ENCODE data around the gene RPUSD1.
"Not testable (repeated sequence)": the region's sequence is repeated elsewhere in the genome, so short reads cannot be mapped to it uniquely, and the experiment has no call there.

The RPUSD1 gene

GRCh38 chr16:761625-762513 lies 26.3 kb downstream of the RPUSD1 start:
- TF ChIP-seq CTCF (conservative IDR thresholded peaks at IDR 0.05; ENCODE audit: low read depth, low read length): no peak
- H3K4me3 ChIP-seq (ENCODE audit: low read depth, low read length): no peak overlapping the region
- DNase-seq (ENCODE audit: low read depth): no peak

- TF ChIP-seq CTCF (conservative IDR thresholded peaks at IDR 0.05; ENCODE audit: low read depth, low read length): no peak
- H3K4me3 ChIP-seq (ENCODE audit: low read depth, low read length): no peak within 1 kb of the TSS
- no peak for DNase-seq (ENCODE audit: low read depth)
Observed at GRCh38 chr16:760545-761343, 27.4 kb downstream of the RPUSD1 start, which contains the start of gene MSLN. MSLN (plus strand) TSS chr16:760734; CDS start chr16:762681, 1,947 bp downstream.

- no peak overlapping the region for H3K4me3 ChIP-seq (ENCODE audit: low read depth, low read length)
- no peak for TF ChIP-seq CTCF (conservative IDR thresholded peaks at IDR 0.05; ENCODE audit: low read depth, low read length)
- DNase-seq (ENCODE audit: low read depth): no peak
Observed at GRCh38 chr16:760065-760464, 28.1 kb downstream of the RPUSD1 start.

GRCh38 chr16:759110-759910 lies 28.9 kb downstream of the RPUSD1 start:
- no peak overlapping the region for H3K4me3 ChIP-seq (ENCODE audit: low read depth, low read length)
- TF ChIP-seq CTCF (conservative IDR thresholded peaks at IDR 0.05; ENCODE audit: low read depth, low read length): no peak
- DNase-seq (ENCODE audit: low read depth): no peak

- DNase-seq (ENCODE audit: low read depth): no peak
- no peak overlapping the region for H3K4me3 ChIP-seq (ENCODE audit: low read depth, low read length)
- TF ChIP-seq CTCF (conservative IDR thresholded peaks at IDR 0.05; ENCODE audit: low read depth, low read length): no peak
Observed at GRCh38 chr16:756428-756827, 31.8 kb downstream of the RPUSD1 start.

GRCh38 chr16:754656-755055 lies 33.5 kb downstream of the RPUSD1 start:
- no peak for TF ChIP-seq CTCF (conservative IDR thresholded peaks at IDR 0.05; ENCODE audit: low read depth, low read length)
- no peak for DNase-seq (ENCODE audit: low read depth)

GRCh38 chr16:754121-754607 lies 34.0 kb downstream of the RPUSD1 start:
- not testable (repeated sequence) for H3K4me3 ChIP-seq (ENCODE audit: low read depth, low read length)

More at GRCh38 chr16:754656-755055, 33.5 kb downstream of the RPUSD1 start:
- H3K4me3 ChIP-seq (ENCODE audit: low read depth, low read length): no peak overlapping the region

More at GRCh38 chr16:754121-754607, 34.0 kb downstream of the RPUSD1 start:
- DNase-seq (ENCODE audit: low read depth): not testable (repeated sequence)
